H1 (cell line): ENCODE data around the gene RAB3C. TPM values are rescaled to one million over a fixed set of nuclear protein-coding genes. Genes with fewer than 3 reads are reported as not detected.

Source experiments
- CTCF ChIA-PET: fragments of 300-600 bp; sonication (Branson Sonifier 250); formaldehyde crosslinking; loops from one replicate; lab custom pipeline; 2021; ENCODE audit not compliant: partially characterized antibody; lab: Charles Lee
- POLR2A ChIA-PET: fragments of 300-600 bp; sonication (Branson Sonifier 250); formaldehyde crosslinking; loops from one replicate; lab custom pipeline; 2021; ENCODE audit warnings: inconsistent platforms; ENCODE audit not compliant: partially characterized antibody; lab: Charles Lee
- DNase-seq, 2 experiments: peaks; one replicate each; pipeline versions ENCODE4 v3.0.0 to v3.0.0-alpha.2; 2010 to 2022; ENCODE audit warnings: low spot score in 2 of 2, low read depth in 1 of 2, mixed read lengths in 1 of 2
- FAIRE-seq: peaks from 2 replicates; lab custom pipeline; 2011; peaks lifted over from hg19 to GRCh38; lab: Jason Lieb, UNC
- H2AFZ ChIP-seq: 2 replicates; pipeline ENCODE4 v1.8.1; 2012; ENCODE audit warnings: low read length, inconsistent platforms
- H2AK5ac ChIP-seq: 2 replicates; pipeline ENCODE4 v1.6.1; 2013; ENCODE audit warnings: low read depth, low read length
- H2BK120ac ChIP-seq: replicated peaks from 2 replicates; pipeline ENCODE3; 2013; ENCODE audit warnings: low read depth, low read length, inconsistent platforms
- H2BK12ac ChIP-seq: 2 replicates; pipeline ENCODE4 v1.6.1; 2013; ENCODE audit warnings: low read depth, low read length
- H2BK15ac ChIP-seq: 2 replicates; pipeline ENCODE4 v1.6.1; 2013; ENCODE audit warnings: low read length
- H2BK20ac ChIP-seq: 2 replicates; pipeline ENCODE4 v1.6.1; 2013; ENCODE audit warnings: low read length
- H2BK5ac ChIP-seq: 2 replicates; pipeline ENCODE4 v1.6.1; 2013; ENCODE audit warnings: low read depth, low read length
- H3K14ac ChIP-seq: 2 replicates; pipeline ENCODE4 v1.6.1; 2013; ENCODE audit warnings: inconsistent platforms; ENCODE audit not compliant: insufficient read length
- H3K18ac ChIP-seq: 2 replicates; pipeline ENCODE4 v1.6.1; 2013; ENCODE audit warnings: low read length; ENCODE audit errors: extremely low read depth
- H3K23ac ChIP-seq: 2 replicates; pipeline ENCODE4 v1.6.1; 2013; ENCODE audit warnings: inconsistent platforms; ENCODE audit not compliant: insufficient read length
- H3K23me2 ChIP-seq: 2 replicates; pipeline ENCODE4 v1.6.1; 2013; ENCODE audit warnings: low read depth, low read length
- H3K27ac ChIP-seq: 2 replicates; pipeline ENCODE4 v1.6.1; 2011; ENCODE audit warnings: low read depth, low read length, inconsistent platforms
- H3K27me3 ChIP-seq, 4 experiments: replicated peaks in 1 of 4; 1 replicate in 1 of 4; 2 replicates in 3 of 4; pipeline versions ENCODE4 v1.6.1 to v1.8.1; 2011 to 2013; ENCODE audit warnings: low read length in 3 of 4, mild to moderate bottlenecking in 3 of 4, inconsistent platforms in 2 of 4, mixed read lengths in 2 of 4, moderate library complexity in 1 of 4; ENCODE audit not compliant: control insufficient read depth in 3 of 4, insufficient read depth in 3 of 4; ENCODE audit errors: extremely low read depth in 1 of 4
- H3K36me3 ChIP-seq, 4 experiments: 2 replicates each; pipeline versions ENCODE4 v1.6.1 to v1.8.1; 2011 to 2013; ENCODE audit warnings: mild to moderate bottlenecking in 4 of 4, low read length in 3 of 4, moderate library complexity in 2 of 4, control low read depth in 1 of 4, inconsistent platforms in 1 of 4; ENCODE audit not compliant: insufficient read depth in 4 of 4, control insufficient read depth in 2 of 4
- H3K4ac ChIP-seq: replicated peaks from 2 replicates; pipeline ENCODE3; 2013; ENCODE audit warnings: low read length, low read depth, mixed read lengths, inconsistent platforms; ENCODE audit not compliant: insufficient read length
- H3K4me1 ChIP-seq, 4 experiments: replicated peaks in 1 of 4; 1 replicate in 1 of 4; 2 replicates in 3 of 4; pipeline versions ENCODE4 v1.6.1 to v1.8.1; 2011 to 2013; ENCODE audit warnings: low read length in 3 of 4, inconsistent platforms in 2 of 4, mixed read lengths in 1 of 4; ENCODE audit not compliant: insufficient read depth in 4 of 4, control insufficient read depth in 3 of 4
- H3K4me2 ChIP-seq, 2 experiments: 2 replicates each; pipeline versions ENCODE4 v1.6.1 to v1.8.1; 2011 to 2013; ENCODE audit warnings: low read depth in 2 of 2, low read length in 2 of 2, control low read depth in 1 of 2, inconsistent platforms in 1 of 2, mild to moderate bottlenecking in 1 of 2; ENCODE audit not compliant: insufficient read depth in 1 of 2
- H3K4me3 ChIP-seq, 4 experiments: fragments of 200-600, 300-600 bp in 1 of 4; sonication (generic), shearing (Covaris generic), sonication (Bioruptor Twin) in 1 of 4; 2 replicates each; pipeline versions ENCODE4 v1.5.1 to v1.8.1; 2011 to 2016; ENCODE audit warnings: low read length in 4 of 4, low read depth in 3 of 4, control low read depth in 2 of 4, inconsistent platforms in 2 of 4, mild to moderate bottlenecking in 2 of 4, mixed read lengths in 1 of 4, moderate library complexity in 1 of 4; ENCODE audit not compliant: insufficient read depth in 2 of 4; ENCODE audit errors: extremely low read depth in 1 of 4
- H3K56ac ChIP-seq: replicated peaks from 2 replicates; pipeline ENCODE3; 2013; ENCODE audit warnings: low read depth, mild to moderate bottlenecking, mixed read lengths, low read length, inconsistent platforms; ENCODE audit not compliant: insufficient read length
- H3K79me1 ChIP-seq: 2 replicates; pipeline ENCODE4 v1.6.1; 2013; ENCODE audit warnings: low read depth, low read length, control low read depth
- H3K79me2 ChIP-seq, 2 experiments: 2 replicates each; pipeline versions ENCODE4 v1.6.1 to v1.8.1; 2012 to 2013; ENCODE audit warnings: low read length in 2 of 2, mild to moderate bottlenecking in 2 of 2, inconsistent platforms in 1 of 2; ENCODE audit not compliant: insufficient read depth in 2 of 2, control insufficient read depth in 1 of 2
- H3K9ac ChIP-seq, 4 experiments: replicated peaks in 1 of 4; 1 replicate in 1 of 4; 2 replicates in 3 of 4; pipeline versions ENCODE4 v1.6.1 to v1.8.1; 2011 to 2013; ENCODE audit warnings: low read depth in 3 of 4, low read length in 3 of 4, control low read depth in 2 of 4, mild to moderate bottlenecking in 2 of 4, moderate library complexity in 2 of 4, inconsistent platforms in 1 of 4; ENCODE audit errors: extremely low read depth in 1 of 4
- H3K9me3 ChIP-seq, 2 experiments: 2 replicates each; pipeline versions ENCODE4 v1.6.1 to v1.8.1; 2012 to 2013; ENCODE audit warnings: mild to moderate bottlenecking in 2 of 2, moderate library complexity in 2 of 2, control low read depth in 1 of 2, inconsistent platforms in 1 of 2, low read depth in 1 of 2, low read length in 1 of 2, mixed read lengths in 1 of 2; ENCODE audit not compliant: insufficient read depth in 2 of 2
- H4K20me1 ChIP-seq, 2 experiments: replicated peaks in 1 of 2; 2 replicates each; pipeline versions ENCODE3 to v1.8.1; 2011 to 2013; ENCODE audit warnings: inconsistent platforms in 2 of 2, low read length in 2 of 2, mild to moderate bottlenecking in 1 of 2; ENCODE audit not compliant: insufficient read depth in 2 of 2, control insufficient read depth in 1 of 2
- H4K5ac ChIP-seq: 2 replicates; pipeline ENCODE4 v1.6.1; 2013; ENCODE audit warnings: low read length, low read depth, mixed read lengths, inconsistent platforms; ENCODE audit not compliant: insufficient read length
- H4K8ac ChIP-seq: 2 replicates; pipeline ENCODE4 v1.8.0; 2013; ENCODE audit warnings: mild to moderate bottlenecking, moderate library complexity, low read length, inconsistent platforms; ENCODE audit not compliant: insufficient read depth; ENCODE audit errors: extremely low read depth
- H4K91ac ChIP-seq: replicated peaks from 2 replicates; pipeline ENCODE3; 2013; ENCODE audit warnings: low read length, mixed read lengths, inconsistent platforms; ENCODE audit not compliant: insufficient read length
- BCL11A ChIP-seq, 2 experiments: IDR thresholded peaks; one replicate each; pipeline ENCODE4 v1.6.1; 2011; ENCODE audit warnings: low read depth in 2 of 2, low read length in 2 of 2, mild to moderate bottlenecking in 2 of 2
- CBX5 ChIP-seq: fragments of 300-800, 300-1000 bp; sonication (generic); IDR thresholded peaks from 2 replicates; pipeline ENCODE4 v1.7.1; 2016; ENCODE audit warnings: antibody characterized with exemption, low read length, low read depth
- CHD1 ChIP-seq: IDR thresholded peaks from 2 replicates; pipeline ENCODE4 v1.6.1; 2012; ENCODE audit warnings: low read depth, low read length, improper control_type of control experiment
- RXRA ChIP-seq: IDR thresholded peaks from 2 replicates; pipeline ENCODE4 v1.6.1; 2011; ENCODE audit warnings: low read depth, mild to moderate bottlenecking, low read length, moderate library complexity; ENCODE audit not compliant: insufficient read depth
- WGBS, 2 experiments: shearing (Covaris generic) in 1 of 2; methylation state at CpG; one replicate each; pipeline versions ENCODE4 v1.1.6 to v1.1.7; 2013 to 2015; ENCODE audit warnings: low lambda C conversion rate in 2 of 2, mixed read lengths in 2 of 2, inconsistent platforms in 1 of 2, low coverage in 1 of 2, missing lambda C conversion rate in 1 of 2; ENCODE audit not compliant: insufficient replicate concordance in 2 of 2, insufficient coverage in 1 of 2, insufficient read length in 1 of 2; ENCODE audit errors: extremely low coverage in 1 of 2, missing lambda C conversion rate in 1 of 2; 5-methylcytosine and 5-hydroxymethylcytosine counted together
- polyA plus RNA-seq, 7 experiments: library from polyadenylated mRNA; depleted of rRNA in 3 of 7; stranded (reverse) in 5 of 7; unstranded in 2 of 7; fragments of >200 nt in 5 of 7; fragments of 200-250 nt in 2 of 7; gene quantifications; 1 replicate in 5 of 7; 2 replicates in 1 of 7; 4 replicates in 1 of 7; pipeline versions ENCODE4 v1.2.1 to v1.2.3, GENCODE V29; 2011 to 2013; ENCODE audit warnings: missing spikeins in 2 of 7, mixed read lengths in 2 of 7
- total RNA-seq: library from RNA; stranded (reverse); fragmentation: NEBNext Ultra II Directional; extraction: Animal tissue kit (Norgen Biotek cat#: 25700); gene quantifications from 2 replicates; pipeline ENCODE4 v1.2.1, GENCODE V29; 2021

The RAB3C gene
- total and polyA plus RNA-seq, 2 of the 8 experiments (the other 6 are each of a cell fraction or from before 2014, with no cell fraction given): 14.7 to 18.3 TPM

- ChIA-PET CTCF (interaction anchor here (1.5 kb wide), 1 partner anchor 288 kb away, joined by 5 read pairs; no protein-coding TSS in a partner anchor), POLR2A (no interaction called here)
- FAIRE-seq: no peak
- Histone ChIP-seq H2AK5ac (no peak overlapping the region), H4K8ac (no peak overlapping the region), H2BK5ac (no peak overlapping the region), H3K79me1 (no peaks in the 10 kb centered on the region), H3K23me2 (no peaks in the 10 kb centered on the region), H3K36me3 (no peaks in the 10 kb centered on the region), H4K20me1 (no peaks in the 10 kb centered on the region), H3K9me3 (no peaks in the 10 kb centered on the region), H4K91ac (no peak overlapping the region), H3K56ac (no peak overlapping the region), H3K9ac (no peak overlapping the region), H3K27ac (no peak overlapping the region), H2AFZ (no peak overlapping the region), H3K4me3 (no peak overlapping the region), H2BK120ac (no peak overlapping the region), H3K79me2 (no peaks in the 10 kb centered on the region), H2BK15ac (no peak overlapping the region), H2BK12ac (no peak overlapping the region), H3K23ac (no peak overlapping the region)
- 85% methylated on average over 2 of the region's 2 CpGs; no CpG with 5 or more reads in 1 of the 2 experiments for WGBS, 2 experiments
- no peak for TF ChIP-seq CBX5
- TF ChIP-seq BCL11A (IDR thresholded peaks at IDR 0.05; ENCODE audit: low read depth in 2 of 2, low read length in 2 of 2): no peak
- no peak for TF ChIP-seq CHD1
- TF ChIP-seq RXRA: no peak
- TF ChIP-seq, all 59 proteins: peak for 0
- peaks cover 0 to 7% (median 2%) of the 10 kb centered on the region in 4 experiments; a peak in 1 of 7 replicates for H3K4me1 ChIP-seq
- DNase-seq: no peak
- H3K18ac ChIP-seq: no peak overlapping the region
- H3K14ac ChIP-seq: no peak overlapping the region
- no peak overlapping the region for H4K5ac ChIP-seq
- H3K4me2 ChIP-seq: no peak overlapping the region
- no peak overlapping the region for H3K4ac ChIP-seq
- no peaks in the 10 kb centered on the region for H3K27me3 ChIP-seq
- H2BK20ac ChIP-seq: no peak overlapping the region
Measured at GRCh38 chr5:58786035-58786434, 203.2 kb downstream of the RAB3C start.
